Fibroblast of lung (primary cell): ENCODE data around the gene OMP.

Source experiments
- EZH2 ChIP-seq: IDR thresholded peaks from 2 replicates; pipeline ENCODE4 v1.5.1; 2012; ENCODE audit warnings: low read length, control low read depth, mild to moderate bottlenecking; ENCODE audit errors: missing control alignments
- TF ChIP-seq, protein P1 (sequence below), 2 donors: IDR thresholded peaks in 1 of 2; conservative IDR thresholded peaks in 1 of 2; 1 replicate in 1 of 2; 2 replicates in 1 of 2; pipeline ENCODE4 v1.5.1; 2011 to 2012; ENCODE audit warnings: low read length in 2 of 2, control low read depth in 1 of 2, inconsistent platforms in 1 of 2, low read depth in 1 of 2, mild to moderate bottlenecking in 1 of 2

DNA sequence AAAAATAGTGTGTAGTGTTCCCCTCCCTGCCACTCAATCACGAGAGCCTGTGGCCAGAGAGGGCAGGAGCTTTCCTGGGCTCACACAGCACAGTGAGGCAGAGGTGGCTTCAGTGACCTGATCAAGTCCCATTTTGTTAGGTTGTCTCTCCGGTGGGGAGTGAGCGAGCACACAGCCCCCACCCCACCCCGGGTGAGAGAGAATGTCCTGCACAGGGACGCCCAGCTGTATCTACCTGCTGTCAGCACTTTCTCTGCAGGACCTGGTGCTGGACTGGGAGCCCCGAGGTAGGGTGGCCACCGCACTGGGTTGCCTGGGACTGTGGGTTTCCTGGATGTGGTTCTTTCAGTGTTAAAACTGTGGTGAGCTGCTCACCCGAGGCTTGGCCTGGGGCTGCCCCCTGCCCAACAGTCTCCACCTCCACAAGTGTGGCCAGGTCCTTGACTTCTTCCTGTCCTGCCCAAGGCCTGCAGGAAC lies 29.8 kb upstream of the OMP start:
- TF ChIP-seq, protein P1, sequence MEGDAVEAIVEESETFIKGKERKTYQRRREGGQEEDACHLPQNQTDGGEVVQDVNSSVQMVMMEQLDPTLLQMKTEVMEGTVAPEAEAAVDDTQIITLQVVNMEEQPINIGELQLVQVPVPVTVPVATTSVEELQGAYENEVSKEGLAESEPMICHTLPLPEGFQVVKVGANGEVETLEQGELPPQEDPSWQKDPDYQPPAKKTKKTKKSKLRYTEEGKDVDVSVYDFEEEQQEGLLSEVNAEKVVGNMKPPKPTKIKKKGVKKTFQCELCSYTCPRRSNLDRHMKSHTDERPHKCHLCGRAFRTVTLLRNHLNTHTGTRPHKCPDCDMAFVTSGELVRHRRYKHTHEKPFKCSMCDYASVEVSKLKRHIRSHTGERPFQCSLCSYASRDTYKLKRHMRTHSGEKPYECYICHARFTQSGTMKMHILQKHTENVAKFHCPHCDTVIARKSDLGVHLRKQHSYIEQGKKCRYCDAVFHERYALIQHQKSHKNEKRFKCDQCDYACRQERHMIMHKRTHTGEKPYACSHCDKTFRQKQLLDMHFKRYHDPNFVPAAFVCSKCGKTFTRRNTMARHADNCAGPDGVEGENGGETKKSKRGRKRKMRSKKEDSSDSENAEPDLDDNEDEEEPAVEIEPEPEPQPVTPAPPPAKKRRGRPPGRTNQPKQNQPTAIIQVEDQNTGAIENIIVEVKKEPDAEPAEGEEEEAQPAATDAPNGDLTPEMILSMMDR (conservative IDR thresholded peaks at IDR 0.05 in 1 of 2, IDR thresholded peaks at IDR 0.05 in 1 of 2; ENCODE audit: low read depth in 1 of 2, low read length in 2 of 2), result no peak
- TF ChIP-seq EZH2, result no peak
